ENCODE data around the gene FAM13A. TPM values are rescaled to one million over a fixed set of nuclear protein-coding genes. Genes with fewer than 3 reads are reported as not detected.

FAM13A gene
- total and polyA plus RNA-seq, 2 of the 13 experiments (the other 11 are each of a cell fraction or from before 2014, with no cell fraction given): 1.2 to 36.2 TPM

- TF ChIP-seq ARID3A (IDR thresholded peaks at IDR 0.05; ENCODE audit: low read depth, low read length): no peak
- no peak for TF ChIP-seq ZBTB2 (CRISPR knock-in tag; IDR thresholded peaks at IDR 0.05; ENCODE audit: low read depth)
- no peak for TF ChIP-seq ZFP36 (IDR thresholded peaks at IDR 0.05; ENCODE audit: borderline replicate concordance, low read depth, low read length, partially characterized antibody)
- peak; percentile 68 for TF ChIP-seq NFYB (CRISPR knock-in tag; IDR thresholded peaks at IDR 0.05)
- TF ChIP-seq ZNF382 (CRISPR knock-in tag; IDR thresholded peaks at IDR 0.05; ENCODE audit: borderline replicate concordance): no peak
- no peak for TF ChIP-seq ZBTB4 (CRISPR knock-in tag; IDR thresholded peaks at IDR 0.05; ENCODE audit: borderline replicate concordance)
- TF ChIP-seq CEBPG (CRISPR knock-in tag; IDR thresholded peaks at IDR 0.05): peak; percentile 39; the same call in 1 of the 2 replicates
- TF ChIP-seq ZNF672 (CRISPR knock-in tag; IDR thresholded peaks at IDR 0.05): no peak
- no peak; the same call in 1 of the 2 replicates for TF ChIP-seq CSRNP1 (CRISPR knock-in tag; IDR thresholded peaks at IDR 0.05)
- TF ChIP-seq ZNF607 (CRISPR knock-in tag; IDR thresholded peaks at IDR 0.05; ENCODE audit: borderline replicate concordance): peak; percentile 50; the same call in 1 of the 2 replicates
- 0 out of 2 replicates have a peak, but pooled peaks have one; percentile 43 for TF ChIP-seq ZNF598 (CRISPR knock-in tag; IDR thresholded peaks at IDR 0.05; ENCODE audit: borderline replicate concordance)
- TF ChIP-seq ZNF441 (CRISPR knock-in tag; IDR thresholded peaks at IDR 0.05; ENCODE audit: borderline replicate concordance): 0 out of 2 replicates have a peak, but pooled peaks have one; percentile 27
- TF ChIP-seq POGZ (CRISPR knock-in tag; IDR thresholded peaks at IDR 0.05): peak; percentile 73
- TF ChIP-seq NR0B2 (CRISPR knock-in tag; IDR thresholded peaks at IDR 0.05): no peak
- no peak for TF ChIP-seq ZFP36L2 (CRISPR knock-in tag; IDR thresholded peaks at IDR 0.05)
- TF ChIP-seq BORCS8-MEF2B (CRISPR knock-in tag; IDR thresholded peaks at IDR 0.05): 0 out of 2 replicates have a peak, but pooled peaks have one; percentile 21
- no peak; the same call in 1 of the 2 replicates for TF ChIP-seq ZNF124 (CRISPR knock-in tag; IDR thresholded peaks at IDR 0.05)
- no peak for TF ChIP-seq KDM6A (CRISPR knock-in tag; IDR thresholded peaks at IDR 0.05; ENCODE audit: low read depth)
These were observed 233.7 kb downstream of the FAM13A start (continued) for GRCh38 chr4:88823058-88823919.
